GM18526 (cell line): ENCODE results near the gene SRRM2.

Experiments
- POLR2A ChIP-seq: IDR thresholded peaks from 3 replicates; pipeline ENCODE4 v1.6.1; 2011; ENCODE audit not compliant: insufficient read length; ENCODE audit errors: extremely low read depth

SRRM2 gene

DNA sequence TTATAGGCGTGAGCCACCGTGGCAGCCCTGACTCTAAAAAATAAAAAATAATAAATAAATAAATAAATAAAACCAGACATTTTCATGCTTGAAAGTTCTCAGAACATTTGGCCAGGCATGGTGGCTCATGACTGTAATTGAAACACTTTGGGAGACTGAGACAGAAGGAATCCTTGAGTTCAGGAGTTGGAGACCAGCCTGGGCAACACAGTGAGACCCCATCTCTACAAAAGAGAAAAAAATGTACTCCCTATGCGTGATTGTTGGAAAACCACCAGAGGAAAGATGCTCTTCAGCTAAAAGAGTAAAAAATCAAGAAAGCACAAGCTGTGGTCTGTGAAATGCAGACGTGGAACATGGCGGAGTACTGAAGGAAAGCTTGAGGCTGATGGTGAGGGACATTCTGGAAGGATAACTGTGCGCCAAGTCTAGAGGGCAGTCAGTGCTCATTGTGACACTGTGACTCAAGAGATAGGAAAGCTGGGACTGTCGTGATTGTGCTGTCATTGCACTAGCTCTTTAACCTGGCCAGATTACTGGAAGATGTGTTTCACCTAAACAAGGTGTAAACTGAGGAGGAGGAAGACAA lies 28.3 kb upstream of the SRRM2 start:
- no peak for TF ChIP-seq POLR2A

DNA sequence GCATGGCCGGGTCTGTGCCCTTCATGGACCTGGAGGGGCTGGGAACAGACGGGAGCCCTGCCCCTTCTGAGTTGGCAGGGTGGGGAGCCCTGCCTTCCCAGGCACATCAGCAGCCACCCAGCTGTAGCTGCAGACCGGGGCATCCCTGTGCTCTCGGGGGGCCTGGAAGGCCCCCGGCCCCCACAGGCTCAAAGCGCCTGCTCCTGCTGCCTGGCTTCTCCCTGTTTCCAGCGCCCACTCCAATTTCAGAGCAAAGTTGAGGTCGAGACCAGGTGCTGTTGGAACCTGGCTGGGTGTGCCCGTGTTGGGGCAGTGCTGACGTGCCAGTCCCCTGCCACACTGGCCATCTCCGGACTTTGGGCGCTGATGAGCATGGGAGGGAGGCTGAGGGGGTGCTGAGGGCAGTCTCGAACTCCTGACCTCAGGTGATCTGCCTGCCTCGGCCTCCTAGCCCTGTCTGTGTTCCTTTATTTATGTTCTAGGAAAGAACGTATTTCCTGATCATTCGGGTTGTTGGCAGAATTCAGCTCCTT lies 27.6 kb upstream of the SRRM2 start:
- no peak for TF ChIP-seq POLR2A

DNA sequence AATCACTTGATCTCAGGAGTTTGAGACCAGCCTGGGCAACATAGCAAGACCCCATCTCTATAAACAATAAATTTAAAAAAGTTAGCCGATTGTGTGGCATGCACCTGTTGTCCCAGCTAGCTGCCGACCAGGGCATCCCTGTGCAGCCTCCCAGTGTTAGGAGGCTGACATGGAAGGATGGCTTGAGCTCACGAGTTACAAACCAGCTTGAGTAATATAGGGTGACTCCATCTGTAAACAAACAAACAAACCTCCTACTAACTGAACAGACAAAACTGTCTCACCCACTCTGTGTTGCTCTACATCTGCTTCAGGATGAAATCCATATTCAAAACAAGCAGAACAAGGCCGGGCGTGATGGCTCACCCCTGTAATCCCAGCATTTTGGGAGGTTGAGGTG lies 25.5 kb upstream of the SRRM2 start:
- TF ChIP-seq POLR2A: no peak

DNA sequence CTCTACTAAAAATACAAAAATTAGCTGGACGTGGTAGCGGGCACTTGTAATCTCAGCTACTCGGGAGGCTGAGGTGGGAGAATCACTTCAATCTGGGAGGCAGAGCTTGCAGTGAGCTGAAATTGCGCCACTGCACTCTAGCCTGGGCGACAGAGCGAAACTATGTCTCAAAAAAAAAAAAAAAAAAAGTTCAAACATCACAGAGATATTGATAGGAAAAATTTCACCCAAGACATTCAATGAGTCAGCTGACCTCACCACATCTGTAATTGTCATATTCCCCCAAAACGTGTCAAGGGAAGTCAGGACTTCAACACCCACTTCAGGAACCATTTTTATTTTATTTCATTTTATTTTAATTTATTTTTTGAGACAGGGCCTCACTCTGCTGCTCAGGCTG lies 24.4 kb upstream of the SRRM2 start:
- no peak for TF ChIP-seq POLR2A

DNA sequence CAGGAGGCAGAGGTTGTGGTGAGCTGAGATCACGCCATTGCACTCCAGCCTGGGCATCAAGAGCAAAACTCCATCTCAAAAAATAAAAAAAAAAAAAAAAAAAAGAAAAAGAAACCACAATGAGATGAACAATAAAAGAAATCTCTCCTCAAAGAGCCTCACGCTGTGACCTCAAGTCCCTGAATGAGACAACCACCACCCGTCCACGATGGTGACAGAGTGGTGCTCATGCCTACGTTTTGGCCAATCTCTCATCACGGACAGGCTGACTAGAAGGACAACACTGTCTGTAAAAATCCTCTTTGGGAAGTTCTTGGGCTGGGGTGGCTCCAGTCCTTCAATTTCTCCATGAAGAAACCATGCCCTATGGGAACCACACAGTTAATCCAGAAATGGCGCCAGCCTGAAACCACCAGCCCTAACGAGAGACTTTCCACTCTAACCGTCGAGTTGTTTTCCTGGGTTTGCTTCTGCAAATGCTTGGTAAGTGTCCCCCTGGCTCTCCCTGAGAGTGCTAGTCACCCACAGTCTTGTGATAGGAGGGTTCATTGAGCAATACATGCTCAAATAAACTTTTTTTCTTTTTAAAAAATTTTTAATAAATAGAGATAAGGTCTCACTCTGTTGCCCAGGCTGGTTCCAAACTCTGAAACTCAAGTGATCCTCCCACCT lies 17.5 kb upstream of the SRRM2 start:
- no peak for TF ChIP-seq POLR2A

DNA sequence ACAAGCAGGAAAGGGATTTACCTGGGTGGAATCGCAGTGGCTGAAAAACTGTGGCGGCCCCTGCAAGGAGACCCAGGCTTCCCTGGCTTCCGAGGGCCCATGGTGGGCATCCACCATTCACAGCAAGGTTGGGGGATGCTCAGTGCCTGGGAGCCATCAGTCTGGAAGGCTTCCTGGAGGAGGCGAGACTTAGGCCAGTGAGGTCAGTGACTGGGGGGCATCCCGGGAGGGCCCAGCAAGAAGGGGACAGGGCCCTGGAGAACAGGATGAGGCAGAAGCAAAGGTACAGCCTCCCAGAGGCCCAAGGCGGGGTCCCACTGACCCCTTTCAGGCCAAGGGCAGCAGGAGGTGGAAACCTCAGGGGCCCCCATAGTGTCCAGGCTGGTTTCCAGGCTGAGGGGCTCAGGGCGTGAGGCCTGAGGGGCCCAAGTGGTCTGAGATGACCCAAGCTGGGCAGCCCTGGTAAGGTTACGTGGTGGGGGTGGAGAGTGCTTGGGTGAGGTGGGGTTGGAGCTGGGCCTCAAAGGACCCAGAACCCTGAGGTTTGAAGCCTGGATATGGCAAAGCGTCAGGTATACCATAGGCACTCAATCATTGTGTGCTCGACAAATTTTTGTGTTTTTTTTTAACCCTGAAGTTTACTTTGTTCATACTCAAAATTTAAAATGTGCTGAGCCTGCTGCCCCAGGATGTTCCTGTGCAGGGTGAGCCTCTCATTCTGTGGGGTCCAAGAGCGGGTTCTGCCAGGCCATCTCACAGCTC lies 15.8 kb upstream of the SRRM2 start:
- TF ChIP-seq POLR2A: no peak

DNA sequence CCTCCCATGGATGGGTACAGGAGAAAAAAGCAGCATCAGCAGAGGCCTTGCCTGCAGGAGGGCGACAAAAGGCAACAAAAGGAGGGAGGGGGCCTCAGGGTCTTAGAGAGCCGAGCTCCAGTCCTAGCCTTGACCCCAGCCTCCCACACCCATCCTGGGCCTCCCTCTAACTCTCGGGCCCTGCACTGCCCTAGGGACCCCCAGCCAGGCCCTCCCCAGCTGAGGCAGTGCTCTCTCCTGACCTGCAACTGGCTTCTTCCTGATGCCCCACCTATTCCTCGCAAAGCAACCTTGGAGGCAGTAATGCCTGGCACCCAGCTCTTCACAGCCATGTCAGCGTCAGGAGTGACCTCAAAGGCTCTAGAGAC lies 15.2 kb upstream of the SRRM2 start:
- TF ChIP-seq POLR2A: no peak

DNA sequence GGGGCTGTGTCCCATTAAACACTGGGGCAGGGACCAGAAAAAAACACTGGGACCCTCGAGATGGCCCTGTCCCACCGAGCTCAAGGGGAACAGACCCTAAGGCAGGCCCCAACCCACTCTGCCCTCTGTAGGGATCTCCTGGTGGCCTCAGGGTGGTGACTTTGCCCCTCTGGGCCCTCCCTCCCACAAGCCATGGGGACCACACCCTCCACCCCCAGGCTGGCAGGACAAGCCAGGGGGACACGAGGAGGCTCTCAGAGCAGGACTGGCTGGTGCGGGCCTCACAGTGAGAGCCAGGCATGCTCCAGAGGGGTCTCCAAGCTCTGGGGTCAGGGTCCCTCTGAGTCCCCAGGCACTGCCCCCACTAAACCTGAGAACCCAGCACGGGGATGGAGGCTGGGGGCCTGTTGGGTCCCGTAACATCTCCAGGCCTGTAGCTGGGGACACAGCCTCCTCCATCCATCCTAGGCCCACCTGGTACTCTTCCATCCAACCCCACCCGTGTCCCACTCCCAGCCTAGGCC lies 14.5 kb upstream of the SRRM2 start:
- no peak for TF ChIP-seq POLR2A

DNA sequence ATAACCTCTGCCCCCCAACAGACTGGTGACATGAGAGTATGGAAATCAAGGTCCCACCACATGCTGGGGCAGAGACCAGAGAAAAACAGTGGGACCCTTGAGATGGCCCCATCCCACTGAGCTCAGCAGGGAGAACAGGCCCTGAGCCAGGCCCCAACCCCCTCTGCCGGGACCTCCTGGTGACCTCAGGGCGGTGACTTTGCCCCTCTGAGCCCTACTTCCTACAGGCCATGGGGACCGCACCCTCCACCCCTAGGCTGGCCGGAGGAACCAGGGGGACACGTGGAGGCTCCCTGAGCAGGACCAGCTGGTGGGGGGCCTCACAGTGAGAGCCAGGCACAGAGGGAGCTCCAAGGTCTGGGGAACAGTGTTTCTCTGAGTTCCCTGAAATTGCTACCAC lies 13.8 kb upstream of the SRRM2 start:
- no peak for TF ChIP-seq POLR2A

DNA sequence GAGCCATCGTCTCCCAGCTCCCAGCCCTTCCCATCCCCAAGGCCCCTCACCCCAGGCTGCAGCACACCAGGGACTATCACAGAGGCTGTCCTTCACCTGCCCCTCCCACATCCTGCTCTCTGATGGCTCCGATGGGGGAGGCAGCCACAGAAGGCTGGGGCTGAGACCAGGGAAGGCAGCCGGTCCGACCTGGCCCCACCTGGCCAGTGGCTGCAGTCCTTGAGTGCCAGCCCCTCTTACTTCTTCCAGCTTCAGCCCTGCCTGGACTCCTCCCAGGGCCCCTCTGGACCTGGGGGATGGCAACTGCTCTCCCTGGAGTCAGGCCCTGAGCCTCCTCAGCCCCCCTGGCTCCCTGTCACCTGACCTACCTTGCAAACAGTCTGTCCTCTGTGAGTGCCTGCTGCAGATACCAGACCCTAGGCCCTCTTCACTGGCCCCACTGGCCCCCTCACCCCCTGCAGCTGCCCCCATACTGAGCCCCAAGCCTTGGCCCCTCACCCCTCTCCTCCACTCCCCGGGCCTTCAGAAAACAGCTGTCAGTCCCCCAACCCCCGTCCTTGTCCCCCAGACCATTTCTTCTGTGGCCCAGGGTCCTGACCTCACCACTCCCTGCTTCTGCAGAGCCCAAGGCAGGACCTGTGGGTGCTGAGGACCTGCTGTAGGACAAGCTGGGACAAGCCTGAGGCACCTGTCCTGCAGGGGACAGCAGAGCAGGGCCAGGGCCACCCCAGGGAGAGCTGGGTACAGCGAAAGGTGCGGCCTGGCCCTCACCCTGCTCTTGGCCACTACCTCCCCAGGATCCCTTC lies 12.6 kb upstream of the SRRM2 start:
- TF ChIP-seq POLR2A: no peak

DNA sequence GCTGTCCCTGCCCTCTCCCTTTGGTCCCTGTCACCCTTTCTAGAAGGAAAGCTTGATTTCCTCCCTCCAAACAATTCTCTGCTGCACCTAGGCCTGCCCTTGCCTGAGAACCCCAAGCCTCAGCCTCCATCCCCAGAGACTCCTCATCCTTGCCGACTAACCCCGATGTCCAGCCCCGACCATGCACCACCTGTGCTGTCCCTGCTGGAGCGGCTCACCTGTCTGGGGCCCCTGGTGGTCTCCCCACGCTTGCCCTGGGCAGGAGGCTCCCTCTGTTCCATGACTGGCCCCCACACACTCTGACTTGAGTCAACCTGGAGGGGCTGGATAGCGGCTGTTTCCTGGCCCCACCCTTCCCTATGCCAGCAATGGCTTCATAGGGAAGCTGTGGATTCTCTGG lies 12.0 kb upstream of the SRRM2 start:
- TF ChIP-seq POLR2A: no peak

DNA sequence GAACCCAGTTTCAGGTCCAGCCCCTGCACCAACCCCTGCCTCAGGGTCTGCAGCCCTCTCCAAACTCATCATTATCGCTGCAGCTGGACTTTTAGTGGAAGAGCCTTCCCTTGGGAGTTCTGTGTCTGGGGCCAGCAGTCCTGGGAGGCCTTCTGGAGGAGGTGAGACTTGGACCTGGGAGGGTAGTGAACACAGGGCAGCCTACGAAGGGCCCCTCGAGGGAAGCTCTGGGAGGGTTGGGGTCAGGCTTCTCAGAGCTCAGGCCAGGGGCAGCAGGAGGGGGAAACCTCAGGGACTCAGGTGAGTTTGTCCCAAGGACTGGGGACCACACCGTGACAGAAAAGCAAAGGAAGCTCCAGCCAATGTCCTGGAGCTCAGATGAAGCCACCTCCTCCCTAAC lies 11.3 kb upstream of the SRRM2 start:
- no peak for TF ChIP-seq POLR2A

DNA sequence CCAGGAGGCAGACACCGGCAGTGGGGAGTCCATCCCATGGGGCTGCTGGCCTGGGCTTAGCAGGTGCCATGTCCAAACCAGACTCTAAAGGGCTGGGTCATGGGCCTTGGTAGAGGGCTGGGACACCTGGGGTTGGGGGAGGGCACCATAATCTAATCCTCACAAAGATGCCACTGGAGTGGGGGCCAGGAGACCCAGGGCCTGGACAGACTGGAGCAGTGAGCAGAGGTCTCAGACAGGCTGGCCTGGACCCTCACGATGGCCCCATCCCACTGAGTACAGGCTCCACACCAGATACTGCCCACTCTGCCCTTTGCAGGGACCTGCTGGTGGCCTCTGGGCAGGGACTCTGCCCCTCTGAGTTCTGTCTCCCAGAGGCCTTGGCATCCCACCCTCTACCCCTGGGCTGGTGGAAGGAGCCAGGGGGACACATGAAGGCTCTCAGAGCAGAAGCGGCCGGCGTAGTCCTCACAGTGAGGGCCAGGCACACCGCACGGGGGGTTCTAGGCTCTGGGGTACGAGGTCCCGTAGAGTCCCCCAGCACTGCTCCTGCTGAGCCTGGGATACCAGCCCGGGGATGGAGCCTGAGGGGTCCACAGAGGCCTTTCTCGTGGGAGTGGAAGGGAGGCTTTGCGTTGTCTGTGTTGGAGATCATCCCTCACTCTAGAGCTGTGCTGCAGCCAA lies 10.0 kb upstream of the SRRM2 start:
- TF ChIP-seq POLR2A: no peak

DNA sequence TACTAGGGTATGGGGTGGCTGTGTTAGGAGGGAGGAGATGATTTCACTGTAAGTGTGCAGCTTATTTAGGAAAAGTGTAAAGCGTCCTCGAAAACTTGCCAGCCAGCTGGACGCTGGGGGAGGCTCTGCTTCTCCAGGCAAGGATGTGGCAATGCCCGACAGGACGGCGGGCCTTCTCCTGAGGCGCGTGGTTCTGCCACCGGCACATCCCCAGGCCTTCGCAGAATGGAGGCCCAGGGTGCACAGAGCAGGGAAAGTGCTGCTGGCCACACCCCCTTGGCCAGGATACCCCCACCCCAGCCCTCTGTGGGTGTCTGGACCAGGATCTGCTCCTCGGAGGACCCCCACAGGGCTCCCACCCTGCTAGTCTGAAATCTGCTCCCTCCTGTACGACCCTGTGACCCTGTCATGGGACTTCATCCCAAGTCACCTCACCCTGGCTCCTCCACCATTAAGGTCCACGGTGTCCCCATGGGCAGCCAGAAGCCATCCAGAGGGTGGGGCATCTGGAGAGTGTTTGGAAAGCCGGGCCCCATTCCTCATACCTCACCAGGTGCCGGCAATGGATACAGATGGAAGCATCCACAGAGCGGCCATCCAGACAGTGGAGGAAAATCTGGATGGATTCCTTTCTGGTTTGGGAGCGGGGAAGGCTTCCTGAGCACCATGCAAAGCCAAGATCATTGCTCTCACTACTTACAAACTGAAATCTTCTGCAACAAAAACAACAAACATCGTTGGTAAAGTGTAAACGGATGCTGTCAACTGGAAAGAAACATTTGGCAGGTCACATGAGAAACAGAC lies 9.2 kb upstream of the SRRM2 start:
- TF ChIP-seq POLR2A: no peak
